Activated CD8-positive, alpha-beta memory T cell treated with anti-CD3 and anti-CD28 coated beads, Interleukin-2, amount 50 U/mL, for 4 hours (primary cell): ENCODE data around the gene FJX1.
"Not testable (repeated sequence)": the region's sequence is repeated elsewhere in the genome, so short reads cannot be mapped to it uniquely, and the experiment has no call there.

Experiments
- DNase-seq: peaks from one replicate; pipeline ENCODE4 v3.0.0-alpha.2; 2020

The FJX1 gene

DNA sequence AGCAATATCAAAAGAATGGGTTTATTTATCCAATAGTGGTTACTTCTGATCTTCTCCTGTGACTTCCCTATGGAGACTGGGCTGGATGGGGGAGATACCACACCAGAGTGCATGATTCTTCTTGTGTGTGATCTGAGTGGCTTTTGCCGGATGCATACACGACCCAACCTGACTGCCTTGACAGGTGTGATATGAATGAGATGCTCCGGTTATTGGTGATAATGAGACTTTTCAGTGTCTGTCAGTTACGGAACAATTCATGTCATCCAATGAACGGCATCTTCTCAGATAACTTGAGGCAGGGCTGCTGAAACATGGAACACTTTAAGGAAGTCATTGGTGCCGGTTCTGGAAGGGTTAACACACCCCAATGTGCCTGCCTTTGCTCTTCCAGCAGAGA, 17.7 kb downstream of the FJX1 start:
- DNase-seq: no peak

DNA sequence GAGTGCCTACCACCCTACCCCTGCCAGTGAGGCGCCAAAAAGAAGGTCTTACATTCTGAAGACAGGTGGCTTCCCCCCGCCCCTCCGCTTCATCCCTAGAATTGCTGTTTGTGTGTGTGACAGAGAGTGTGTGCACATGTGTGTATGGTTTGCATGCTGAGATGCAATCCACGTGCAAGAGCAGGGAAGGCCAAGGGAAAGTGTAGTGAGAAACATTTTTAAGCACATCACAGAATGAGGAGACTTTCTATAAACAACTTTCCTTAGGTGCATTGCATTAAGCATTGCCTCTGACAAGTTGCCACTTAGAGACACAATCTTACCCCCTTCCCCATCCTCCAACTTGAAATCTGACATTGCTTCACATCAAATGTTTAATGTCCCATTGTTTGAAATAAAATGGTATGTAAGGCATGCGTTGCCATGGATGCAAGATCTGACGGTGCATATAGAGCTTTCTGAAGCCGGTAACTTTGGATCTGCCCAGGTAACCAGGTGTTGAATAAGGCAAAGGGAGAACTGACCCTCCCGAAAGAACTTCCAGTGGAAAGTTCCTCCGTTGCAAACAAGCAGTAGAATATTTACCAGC, 21.4 kb downstream of the FJX1 start:
- no peak for DNase-seq

DNA sequence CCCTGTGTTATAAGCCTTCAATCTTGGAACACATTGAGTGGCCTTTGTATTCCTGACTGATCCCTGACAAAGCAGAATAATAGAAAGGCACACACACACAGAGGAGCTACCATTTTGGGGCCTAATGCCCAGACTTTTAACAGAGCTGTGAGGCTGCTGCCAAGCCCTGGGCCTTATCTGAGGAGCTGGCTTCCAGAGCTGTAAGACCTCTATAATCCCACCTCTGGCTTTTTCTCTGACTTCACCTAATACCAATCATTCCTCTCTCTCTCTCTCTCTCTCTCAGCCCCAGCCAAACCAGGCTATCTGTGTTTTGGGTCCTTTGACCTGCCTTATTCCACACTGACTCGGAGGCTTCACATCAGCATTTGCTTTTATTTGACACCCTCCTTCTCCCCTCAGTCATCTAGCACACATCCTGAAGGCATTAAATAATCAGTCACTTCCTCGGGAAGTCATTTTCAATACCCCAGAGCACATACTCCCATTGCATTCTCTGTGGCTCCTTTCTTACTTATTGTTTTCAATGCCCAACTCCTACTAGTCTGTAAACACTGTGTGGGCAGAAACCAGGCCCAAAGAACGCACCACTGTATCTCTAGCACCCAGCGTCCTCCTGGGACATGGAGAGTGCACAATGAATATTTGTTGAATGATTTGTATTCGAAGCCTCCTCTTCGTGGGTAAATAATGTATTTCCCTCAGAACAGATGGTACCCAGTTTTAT, 23.1 kb downstream of the FJX1 start:
- no peak for DNase-seq

DNA sequence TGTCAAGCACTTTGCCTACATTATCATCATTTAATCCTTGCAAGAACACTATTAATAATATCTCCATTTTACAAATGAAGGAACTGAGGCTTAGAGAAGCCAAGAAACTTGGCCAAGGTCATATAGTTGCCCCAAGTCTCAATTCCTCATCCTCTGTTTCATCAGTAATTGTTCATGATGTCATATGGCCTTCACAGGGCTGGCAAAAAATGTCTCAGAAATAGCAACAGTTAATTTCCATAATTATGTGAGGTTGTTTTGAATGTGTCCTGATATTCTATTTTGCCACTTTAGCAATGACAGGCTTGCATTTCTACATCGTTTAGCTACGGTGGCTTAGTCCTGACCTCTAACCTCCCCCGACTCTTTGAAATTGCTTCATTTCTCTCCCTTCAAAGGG, 23.7 kb downstream of the FJX1 start:
- no peak for DNase-seq

DNA sequence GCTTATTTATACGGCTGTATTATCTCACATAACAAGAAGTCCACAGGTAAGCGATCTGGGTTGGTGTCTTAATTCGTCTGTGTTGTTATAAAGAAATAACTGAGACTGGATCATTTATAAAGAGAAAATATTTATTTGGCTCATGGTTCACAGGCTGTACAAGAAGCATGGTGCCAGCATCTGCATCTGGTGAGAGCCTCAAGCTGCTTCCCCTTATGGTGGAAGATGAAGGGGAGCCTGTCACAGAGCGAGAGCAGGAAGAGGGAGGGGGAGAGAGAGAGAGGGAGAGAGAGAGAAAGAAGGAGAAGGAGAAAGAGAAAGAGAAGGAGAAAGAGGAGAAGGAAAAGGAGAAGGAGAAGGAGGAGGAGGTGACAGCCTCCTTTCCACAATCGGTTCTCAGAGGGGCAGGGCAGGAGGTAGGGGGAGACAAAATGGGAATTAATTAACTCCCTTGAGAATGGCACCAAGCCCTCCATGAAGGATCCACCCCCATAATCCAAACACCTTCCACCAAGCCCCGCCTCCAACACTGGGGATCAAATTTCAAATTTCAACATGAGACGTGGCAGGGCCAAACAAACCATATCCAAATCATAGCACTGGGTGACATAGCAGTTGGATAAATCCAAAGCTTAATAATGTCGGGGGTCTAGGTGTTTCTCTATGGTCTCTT, 29.3 kb downstream of the FJX1 start:
- DNase-seq: no peak

DNA sequence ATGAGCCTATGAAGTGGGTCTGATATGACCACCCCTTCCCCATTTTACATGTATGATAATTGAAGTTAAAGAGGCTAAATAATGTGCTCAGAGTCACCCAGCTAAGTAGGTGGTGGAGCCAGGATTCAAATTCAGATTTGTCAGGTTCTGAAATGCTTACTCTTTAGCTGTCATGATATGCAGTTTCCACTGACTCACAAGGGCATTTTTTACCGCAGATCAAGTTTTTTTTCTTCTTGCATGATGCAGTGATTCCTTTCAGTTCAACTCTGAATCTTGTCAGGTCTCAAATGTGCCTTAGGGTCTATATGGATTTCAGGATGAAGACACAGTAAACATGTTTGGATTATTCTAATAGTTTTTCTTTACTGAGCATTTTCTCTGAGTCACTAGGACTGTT, 31.7 kb downstream of the FJX1 start:
- no peak for DNase-seq

DNA sequence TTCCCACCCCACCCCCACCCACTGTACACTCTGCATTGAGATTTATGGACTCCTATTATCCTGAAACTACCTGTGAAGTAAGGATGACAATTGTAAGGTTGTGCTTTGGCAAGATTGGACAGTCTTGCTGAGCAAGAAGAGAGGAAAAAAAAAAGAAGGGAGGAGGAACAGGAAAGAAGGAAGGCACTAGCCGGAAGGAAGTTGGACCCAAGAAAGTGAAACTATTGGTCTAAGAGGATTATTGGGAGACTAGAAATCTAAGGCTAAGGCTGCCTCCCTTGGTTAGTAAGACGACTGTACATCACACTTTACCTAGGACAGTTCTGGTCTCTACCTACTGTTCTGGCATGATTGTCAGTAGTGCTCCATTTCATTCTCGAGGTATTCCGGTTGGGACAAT, 32.2 kb downstream of the FJX1 start:
- DNase-seq: no peak

DNA sequence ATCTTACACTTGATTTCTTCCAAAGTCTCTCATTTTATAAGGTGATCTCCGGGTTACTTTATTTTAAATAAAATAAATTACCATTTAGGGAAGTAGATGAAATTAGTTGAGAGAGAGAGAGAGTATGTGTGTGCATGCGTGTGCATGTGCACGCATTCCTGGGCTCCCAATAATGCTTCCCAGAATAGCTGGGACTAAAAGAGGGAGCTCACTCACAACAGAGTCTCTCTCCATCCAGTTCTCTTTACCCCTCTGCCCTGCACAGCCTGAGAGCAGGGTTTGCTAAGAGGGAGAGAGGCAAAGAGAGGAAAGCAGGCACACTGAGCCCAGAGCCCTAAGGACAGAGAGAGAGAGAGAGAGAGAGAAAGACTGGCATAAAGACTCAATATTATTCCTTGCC, 33.0 kb downstream of the FJX1 start:
- no peak for DNase-seq

DNA sequence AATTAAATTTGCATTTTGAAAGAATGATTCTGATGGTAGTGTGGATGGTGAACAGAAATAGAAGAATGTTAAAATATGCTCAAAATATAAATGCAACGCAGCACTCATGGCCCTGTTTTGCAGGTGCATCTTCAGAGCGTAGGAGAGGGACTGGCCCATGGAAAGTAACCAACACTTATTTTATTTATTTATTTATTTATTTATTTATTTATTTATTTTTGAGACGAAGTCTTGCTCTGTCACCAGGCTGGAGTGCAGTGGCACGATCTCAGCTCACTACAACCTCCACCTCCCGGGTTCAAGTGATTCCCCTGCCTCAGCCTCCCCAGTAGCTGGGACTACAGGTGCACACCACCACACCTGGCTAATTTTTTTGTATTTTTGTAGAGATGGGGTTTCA, 34.5 kb downstream of the FJX1 start:
- not testable (repeated sequence) for DNase-seq

DNA sequence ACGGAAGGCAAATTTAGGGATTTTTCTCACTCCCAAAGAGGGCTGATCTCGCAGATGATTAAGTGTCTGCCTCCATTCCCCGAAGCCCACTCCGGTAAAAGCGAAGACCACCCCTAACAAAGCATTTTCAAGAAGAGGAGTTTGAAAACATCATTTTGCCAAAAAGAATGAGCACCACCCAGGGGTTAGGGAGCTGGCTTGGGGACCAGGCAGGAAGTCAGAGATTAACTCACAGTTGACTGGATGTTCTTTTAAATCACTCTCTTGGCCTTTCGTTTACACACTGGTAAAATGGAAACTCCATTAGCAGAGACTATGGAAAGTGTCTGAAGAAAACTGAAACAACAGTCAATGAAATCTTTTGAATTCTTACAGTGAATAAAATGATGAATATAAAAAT, 36.5 kb downstream of the FJX1 start:
- no peak for DNase-seq

DNA sequence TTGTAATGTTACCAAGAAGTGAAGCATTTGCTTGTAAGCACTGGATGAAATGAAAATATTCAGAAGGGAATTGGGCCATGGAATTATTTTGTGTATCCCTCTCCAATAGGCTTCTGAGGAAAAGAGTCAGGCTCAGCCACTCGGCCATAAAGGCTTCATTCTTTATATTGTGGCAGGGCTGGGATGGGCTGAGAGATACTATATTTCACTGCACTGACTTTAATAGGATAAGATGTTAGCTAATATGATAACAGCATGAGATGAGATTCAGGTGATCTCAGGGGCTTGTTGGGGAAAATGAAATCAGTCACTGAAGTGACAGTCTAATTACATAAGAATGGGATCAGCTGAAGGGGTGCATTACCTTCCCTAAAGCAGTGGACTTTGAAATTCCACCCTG, 37.0 kb downstream of the FJX1 start:
- no peak for DNase-seq

DNA sequence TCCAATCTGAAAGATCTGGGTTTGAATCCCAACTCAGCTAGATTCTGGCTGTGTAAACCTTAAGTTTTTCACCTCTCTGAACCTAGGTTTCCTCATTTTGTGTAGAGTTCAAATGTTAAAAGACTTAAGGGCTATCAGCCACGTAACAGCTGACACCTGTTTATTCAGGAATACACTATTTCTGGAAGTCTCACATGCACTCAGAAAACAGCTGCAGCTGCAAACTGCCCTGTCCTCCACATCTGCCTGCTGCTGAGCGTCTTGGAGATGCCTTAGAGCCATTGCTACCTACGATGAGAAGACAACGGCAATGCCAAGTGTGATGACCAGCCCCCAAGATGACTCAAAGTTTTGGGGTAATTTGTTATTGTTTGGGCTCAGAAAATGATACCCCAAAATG, 37.6 kb downstream of the FJX1 start:
- DNase-seq: no peak

DNA sequence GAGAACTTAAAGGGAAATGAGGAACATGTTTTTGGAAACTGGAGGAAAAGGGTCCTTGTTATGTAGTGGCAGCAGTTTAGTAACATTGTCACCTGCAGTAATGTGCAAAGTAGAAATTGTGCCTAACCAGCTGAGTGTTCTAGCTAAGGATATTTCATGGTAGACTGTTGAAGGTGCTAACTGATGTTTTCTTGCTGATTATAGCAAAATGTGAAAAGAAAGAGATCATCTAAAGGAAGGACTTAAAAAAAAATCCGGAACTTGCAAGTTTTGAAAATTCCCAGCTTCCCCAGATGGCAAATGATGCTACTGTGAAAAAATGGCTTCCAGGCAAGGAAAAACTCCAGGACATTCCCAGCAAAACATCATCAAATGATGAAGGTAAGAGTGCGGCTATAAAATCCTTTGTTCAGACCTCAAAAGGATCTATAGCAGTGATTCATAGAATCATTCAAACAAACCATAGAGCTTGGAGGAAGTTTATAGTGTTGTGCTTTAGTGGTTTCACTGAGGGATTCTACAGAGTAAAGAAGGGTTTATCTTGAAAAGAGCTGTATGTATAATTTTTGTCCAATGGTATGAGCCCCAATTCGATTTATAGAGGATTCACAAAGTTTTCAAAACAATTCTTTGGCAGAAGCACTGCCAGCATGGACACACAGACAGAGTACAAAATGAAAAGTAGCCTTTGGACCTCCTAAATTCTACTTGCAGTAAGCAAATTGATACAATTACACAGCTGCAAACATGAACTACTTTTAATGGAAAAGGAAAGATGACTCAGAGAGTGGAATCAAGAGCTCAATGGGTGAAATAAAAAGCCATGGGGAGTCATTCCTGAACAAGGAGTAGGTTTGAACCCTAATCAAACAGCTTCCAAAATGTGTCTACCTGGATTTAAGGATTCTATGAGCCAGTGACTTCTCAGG, 40.0 kb downstream of the FJX1 start:
- DNase-seq: no peak

DNA sequence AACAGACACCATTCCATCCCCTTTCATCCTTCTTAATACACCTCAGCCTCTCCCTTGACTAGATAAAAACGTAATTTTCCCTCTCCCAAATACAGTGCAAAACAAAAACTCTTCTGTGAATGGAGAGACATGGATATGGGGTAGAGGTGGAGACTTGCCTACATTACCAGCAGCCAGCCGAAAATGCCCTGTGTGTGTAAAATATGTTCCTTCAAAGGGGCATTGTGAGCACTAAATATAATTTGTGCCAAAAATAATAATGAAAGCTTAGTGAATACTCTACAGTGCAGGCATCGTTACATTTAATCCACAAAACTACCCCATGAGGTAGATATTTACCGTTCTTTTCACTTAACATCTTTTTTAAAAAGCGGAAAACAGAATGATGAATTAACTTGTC, 43.3 kb downstream of the FJX1 start:
- DNase-seq: no peak

DNA sequence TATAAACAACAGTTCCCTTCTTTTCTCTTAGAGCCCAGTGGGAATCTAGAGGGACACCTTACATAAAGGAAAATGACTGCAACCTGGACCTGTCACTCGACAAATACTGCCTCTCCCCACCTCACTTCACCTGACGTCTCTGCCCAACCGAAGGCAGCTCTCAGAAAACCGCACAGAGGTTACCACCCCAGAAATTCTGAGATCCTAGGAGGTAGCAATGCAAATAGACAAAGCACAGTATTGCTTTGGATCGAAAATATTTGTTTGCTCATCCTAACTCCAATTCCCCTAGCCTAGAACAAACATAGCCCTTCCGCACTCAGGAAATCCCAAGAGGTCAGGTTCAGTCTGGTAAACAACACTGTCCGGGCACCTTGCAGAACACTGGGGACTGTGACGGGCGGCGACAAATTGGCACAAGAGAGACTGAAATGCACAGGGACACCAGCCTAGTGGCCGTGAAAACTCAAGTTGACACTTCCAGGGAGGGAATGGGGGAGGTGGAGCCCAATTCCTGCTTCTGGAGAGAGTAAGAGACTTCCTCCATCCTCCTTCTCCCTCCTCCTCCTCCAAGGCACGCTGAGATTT, 43.9 kb downstream of the FJX1 start:
- no peak for DNase-seq

DNA sequence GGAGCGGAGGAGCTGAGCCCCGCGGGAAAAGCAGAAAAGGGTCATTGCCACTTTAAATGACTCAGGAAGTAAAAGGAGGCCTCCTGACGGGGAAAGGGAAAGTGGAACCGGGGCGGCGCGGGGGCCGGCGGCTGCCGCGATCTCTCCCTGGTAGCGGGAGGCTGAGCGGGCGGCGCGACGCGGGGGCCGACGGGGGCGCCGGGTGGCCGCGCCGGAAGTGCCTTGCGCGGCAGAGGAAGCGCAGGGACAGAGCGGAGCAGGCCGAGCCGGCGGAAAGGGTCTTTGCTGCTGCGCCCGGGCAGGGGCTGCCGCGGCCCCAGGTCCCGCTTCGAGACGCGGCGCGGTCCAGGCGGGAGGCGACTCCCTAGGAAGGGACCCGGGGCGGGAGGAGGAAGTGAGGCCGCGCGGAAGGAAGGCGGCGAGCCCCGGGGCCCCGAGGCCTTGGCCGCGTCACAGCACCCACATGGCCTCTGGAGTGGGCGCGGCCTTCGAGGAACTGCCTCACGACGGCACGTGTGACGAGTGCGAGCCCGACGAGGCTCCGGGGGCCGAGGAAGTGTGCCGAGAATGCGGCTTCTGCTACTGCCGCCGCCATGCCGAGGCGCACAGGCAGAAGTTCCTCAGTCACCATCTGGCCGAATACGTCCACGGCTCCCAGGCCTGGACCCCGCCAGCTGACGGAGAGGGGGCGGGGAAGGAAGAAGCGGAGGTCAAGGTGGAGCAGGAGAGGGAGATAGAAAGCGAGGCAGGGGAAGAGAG, 44.6 kb downstream of the FJX1 start, which contains the start of gene TRIM44:
TSS of gene TRIM44 (plus strand) at position 127 of the 759 bp plus-strand sequence. CDS start at position 464, 337 bp downstream.
- DNase-seq: peak; percentile 84

DNA sequence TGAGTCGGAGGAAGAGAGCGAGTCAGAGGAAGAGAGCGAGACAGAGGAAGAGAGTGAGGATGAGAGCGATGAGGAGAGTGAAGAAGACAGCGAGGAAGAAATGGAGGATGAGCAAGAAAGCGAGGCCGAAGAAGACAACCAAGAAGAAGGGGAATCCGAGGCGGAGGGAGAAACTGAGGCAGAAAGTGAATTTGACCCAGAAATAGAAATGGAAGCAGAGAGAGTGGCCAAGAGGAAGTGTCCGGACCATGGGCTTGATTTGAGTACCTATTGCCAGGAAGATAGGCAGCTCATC, 45.1 kb downstream of the FJX1 start:
- DNase-seq: no peak

DNA sequence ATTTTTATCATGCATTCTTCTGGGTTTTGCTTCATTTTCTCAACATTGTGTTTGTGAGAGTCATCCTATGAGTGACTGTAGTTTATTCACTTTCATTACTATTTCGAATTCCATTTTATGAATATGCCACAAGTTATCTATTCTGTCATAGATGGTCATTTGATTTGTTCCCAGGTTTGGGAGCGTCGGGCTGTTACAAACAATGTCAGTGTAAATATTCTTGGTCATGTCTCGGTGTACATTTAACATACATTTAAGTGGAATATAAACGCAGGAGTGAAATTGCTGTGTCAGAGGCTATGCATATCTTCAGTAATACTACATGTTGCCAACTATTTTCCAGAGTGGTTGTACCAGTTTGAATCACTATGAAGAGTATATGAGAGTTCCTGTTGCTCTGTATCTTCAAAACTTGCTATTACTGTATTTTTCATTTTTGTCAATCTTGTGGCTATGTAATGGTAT, 46.7 kb downstream of the FJX1 start:
- no peak for DNase-seq

DNA sequence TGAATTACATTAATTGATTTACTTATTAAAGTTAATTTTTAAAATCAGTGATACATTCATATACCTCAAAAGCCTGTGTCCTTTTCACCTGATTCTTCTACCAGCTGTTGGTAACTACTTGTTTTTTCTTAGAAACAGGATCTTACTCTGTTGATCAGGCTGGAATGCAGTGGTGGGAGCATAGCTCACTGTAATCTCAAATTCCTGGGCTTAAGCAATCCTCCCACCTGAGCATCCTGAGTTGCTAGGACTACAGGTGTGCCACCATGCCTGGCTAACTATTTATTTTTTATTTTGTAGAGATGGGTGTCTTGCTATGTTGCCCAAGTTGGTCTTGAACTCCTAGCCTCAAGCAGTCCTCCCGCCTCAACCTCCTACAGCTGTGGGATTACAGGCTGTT, 49.0 kb downstream of the FJX1 start:
- no peak for DNase-seq

DNA sequence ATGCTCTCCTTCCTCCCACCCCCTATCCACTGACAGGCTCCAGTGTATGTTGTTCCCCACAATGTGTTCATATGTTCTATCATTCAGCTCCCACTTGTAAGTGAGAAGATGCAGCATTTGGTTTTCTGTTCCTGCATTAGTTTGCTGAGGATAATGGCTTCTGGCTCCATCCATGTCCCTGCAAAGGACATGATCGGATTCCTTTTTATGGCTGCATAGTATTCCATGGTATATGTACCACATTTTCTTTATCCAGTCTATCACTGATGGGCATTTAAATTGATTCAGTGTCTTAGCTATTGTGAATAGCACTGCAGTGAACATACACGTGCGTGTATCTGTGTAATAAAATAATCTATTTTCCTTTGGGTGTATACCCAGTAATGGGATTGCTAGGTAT, 50.1 kb downstream of the FJX1 start:
- not testable (repeated sequence) for DNase-seq
